ENCODE data around the gene RHBDF1. TPM values are rescaled to one million over a fixed set of nuclear protein-coding genes. Genes with fewer than 3 reads are reported as not detected.
"Not testable (repeated sequence)": the region's sequence is repeated elsewhere in the genome, so short reads cannot be mapped to it uniquely, and the experiment has no call there.

RHBDF1 gene
- polyA plus RNA-seq, 3 donors = 0.20 TPM; not detected in 2

DNA sequence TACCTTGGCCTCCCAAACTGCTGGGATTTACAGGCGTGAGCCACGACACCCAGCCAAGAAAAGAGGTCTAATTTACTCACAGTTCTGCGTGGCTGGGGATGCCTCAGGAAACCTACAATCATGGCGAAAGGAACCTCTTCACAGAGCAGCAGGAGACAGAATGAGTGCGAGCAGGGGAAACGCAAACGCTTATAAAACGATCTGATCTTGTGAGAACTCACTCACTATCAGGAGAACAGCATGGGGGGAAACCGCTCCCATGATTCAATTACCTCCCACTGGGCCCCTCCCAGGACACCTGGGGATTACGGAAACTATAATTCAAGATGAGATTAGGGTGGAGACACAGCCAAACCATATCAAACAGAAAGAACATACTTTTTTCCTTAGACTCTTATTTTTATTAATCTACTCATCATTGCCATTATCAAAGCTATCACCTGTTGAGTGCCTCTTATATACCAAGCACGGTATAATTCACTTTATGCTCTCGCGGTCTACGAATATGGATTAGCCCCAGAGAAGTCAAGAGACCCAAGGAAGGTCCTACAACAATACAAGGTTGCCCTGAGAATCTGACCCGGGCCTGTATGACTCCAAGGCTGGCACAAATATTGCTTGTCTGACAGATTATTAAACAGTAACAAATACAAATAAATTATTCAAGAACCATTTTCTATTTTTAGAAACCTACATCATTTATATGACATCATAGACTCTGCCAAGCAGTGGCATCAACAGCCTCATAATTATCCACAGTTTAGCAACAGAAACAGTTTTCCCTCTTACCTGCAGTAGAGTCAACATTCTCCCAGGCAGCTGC, 21.5 kb downstream of the RHBDF1 start:
- H3K9ac ChIP-seq (ENCODE audit: insufficient read depth, low read length, poor library complexity, severe bottlenecking) = no peak overlapping the region
- H3K9me3 ChIP-seq (replicated peaks in 1 of 2; ENCODE audit: control insufficient read depth in 1 of 2, insufficient read depth in 1 of 2, low read length in 2 of 2) = no peaks in the 10 kb centered on the region
- peaks cover 58% of the 10 kb centered on the region for H3K79me2 ChIP-seq (ENCODE audit: insufficient read depth, low read length)
- H3K27me3 ChIP-seq (ENCODE audit: control insufficient read depth in 2 of 2, insufficient read depth in 2 of 2, low read length in 2 of 2) = no peaks in the 10 kb centered on the region
- H3K27ac ChIP-seq (ENCODE audit: low read depth in 1 of 2, low read length in 2 of 2) = no peak overlapping the region
- Mint-ChIP-seq H3K27ac (peak overlapping the region in 2 of 7 donors; percentile 44 to 63), H3K4me1 (peaks cover 23% of the 10 kb centered on the region), H3K27me3 (ENCODE audit: low read depth in 3 of 3) (peaks cover 0 to 5% (median 0%) of the 10 kb centered on the region in 3 donors), H3K4me3 (no peak overlapping the region), H3K36me3 (peaks cover 36 to 47% of the 10 kb centered on the region in 2 donors), H3K9me3 (peaks cover 0 to 2% (median 0%) of the 10 kb centered on the region in 7 donors)
- 93% methylated on average over 8 of the region's 15 CpGs for WGBS (ENCODE audit: insufficient coverage)
- H3K4me2 ChIP-seq (replicated peaks; ENCODE audit: extremely low read depth, low read length, poor library complexity, severe bottlenecking) = no peak overlapping the region
- H3K36me3 ChIP-seq (replicated peaks in 1 of 2; ENCODE audit: control insufficient read depth in 1 of 2, insufficient read depth in 2 of 2, low read length in 2 of 2) = peaks cover 27 to 44% of the 10 kb centered on the region in 2 donors
- peaks cover 11 to 20% of the 10 kb centered on the region in 2 donors for H3K4me1 ChIP-seq (ENCODE audit: control insufficient read depth in 1 of 2, insufficient read depth in 2 of 2, low read length in 2 of 2)
- intact Hi-C loops (cut with micrococcal nuclease) = no loop called here
- H4K20me1 ChIP-seq (ENCODE audit: insufficient read depth, low read length) = peaks cover 11% of the 10 kb centered on the region
- no peak overlapping the region for H3K4me3 ChIP-seq (replicated peaks in 1 of 3; ENCODE audit: low read depth in 2 of 3, low read length in 3 of 3)
- no peak for TF ChIP-seq CTCF (IDR thresholded peaks at IDR 0.05)
- no peak for DNase-seq
- H2AFZ ChIP-seq (ENCODE audit: insufficient read depth, low read depth, low read length, poor library complexity, severe bottlenecking) = no peak overlapping the region

GRCh38 chr16:47234-47633, 25.2 kb downstream of the RHBDF1 start:
- Histone ChIP-seq H3K9me3 (replicated peaks in 1 of 2; ENCODE audit: control insufficient read depth in 1 of 2, insufficient read depth in 1 of 2, low read length in 2 of 2) (no peaks in the 10 kb centered on the region), H3K36me3 (replicated peaks in 1 of 2; ENCODE audit: control insufficient read depth in 1 of 2, insufficient read depth in 2 of 2, low read length in 2 of 2) (peaks cover 50 to 72% of the 10 kb centered on the region in 2 donors), H3K27ac (ENCODE audit: low read depth in 1 of 2, low read length in 2 of 2) (no peak overlapping the region), H3K4me1 (ENCODE audit: control insufficient read depth in 1 of 2, insufficient read depth in 2 of 2, low read length in 2 of 2) (peaks cover 0 to 3% of the 10 kb centered on the region in 2 donors), H3K27me3 (ENCODE audit: control insufficient read depth in 2 of 2, insufficient read depth in 2 of 2, low read length in 2 of 2) (no peaks in the 10 kb centered on the region), H4K20me1 (ENCODE audit: insufficient read depth, low read length) (peaks cover 11% of the 10 kb centered on the region), H2AFZ (ENCODE audit: insufficient read depth, low read depth, low read length, poor library complexity, severe bottlenecking) (no peak overlapping the region), H3K4me3 (replicated peaks in 1 of 3; ENCODE audit: low read depth in 2 of 3, low read length in 3 of 3) (no peak overlapping the region), H3K79me2 (ENCODE audit: insufficient read depth, low read length) (peaks cover 33% of the 10 kb centered on the region), H3K4me2 (replicated peaks; ENCODE audit: extremely low read depth, low read length, poor library complexity, severe bottlenecking) (no peak overlapping the region), H3K9ac (ENCODE audit: insufficient read depth, low read length, poor library complexity, severe bottlenecking) (no peak overlapping the region)
- peaks cover 63 to 79% of the 10 kb centered on the region in 2 donors for H3K36me3 Mint-ChIP-seq
- DNase-seq = no peak
- H3K4me3 Mint-ChIP-seq = no peak overlapping the region
- H3K4me1 Mint-ChIP-seq = peaks cover 18% of the 10 kb centered on the region
- TF ChIP-seq CTCF (IDR thresholded peaks at IDR 0.05) = no peak
- WGBS (ENCODE audit: insufficient coverage) = 96% methylated on average over 5 of the region's 7 CpGs
- intact Hi-C loops (cut with micrococcal nuclease) = no loop called here
- peaks cover 0 to 5% (median 0%) of the 10 kb centered on the region in 3 donors for H3K27me3 Mint-ChIP-seq (ENCODE audit: low read depth in 3 of 3)
- peak overlapping the region in 2 of 7 donors; percentile 48 to 74 for H3K27ac Mint-ChIP-seq
- H3K9me3 Mint-ChIP-seq = no peaks in the 10 kb centered on the region

- Mint-ChIP-seq H3K4me1 (peaks cover 13% of the 10 kb centered on the region), H3K36me3 (peaks cover 67 to 83% of the 10 kb centered on the region in 2 donors)
- H3K9ac ChIP-seq (ENCODE audit: insufficient read depth, low read length, poor library complexity, severe bottlenecking); H3K27me3 Mint-ChIP-seq (ENCODE audit: low read depth in 3 of 3); H3K9me3 Mint-ChIP-seq; H3K27ac ChIP-seq (ENCODE audit: low read depth in 1 of 2, low read length in 2 of 2); H3K4me1 ChIP-seq (ENCODE audit: control insufficient read depth in 1 of 2, insufficient read depth in 2 of 2, low read length in 2 of 2); DNase-seq; H3K4me2 ChIP-seq (replicated peaks; ENCODE audit: extremely low read depth, low read length, poor library complexity, severe bottlenecking); H3K27ac Mint-ChIP-seq; intact Hi-C loops (cut with micrococcal nuclease); H3K4me3 ChIP-seq (replicated peaks in 1 of 3; ENCODE audit: low read depth in 2 of 3, low read length in 3 of 3); H2AFZ ChIP-seq (ENCODE audit: insufficient read depth, low read depth, low read length, poor library complexity, severe bottlenecking); H3K9me3 ChIP-seq (replicated peaks in 1 of 2; ENCODE audit: control insufficient read depth in 1 of 2, insufficient read depth in 1 of 2, low read length in 2 of 2); H3K4me3 Mint-ChIP-seq; H3K27me3 ChIP-seq (ENCODE audit: control insufficient read depth in 2 of 2, insufficient read depth in 2 of 2, low read length in 2 of 2): not testable (repeated sequence)
- peaks cover 54 to 80% of the 10 kb centered on the region in 2 donors for H3K36me3 ChIP-seq (replicated peaks in 1 of 2; ENCODE audit: control insufficient read depth in 1 of 2, insufficient read depth in 2 of 2, low read length in 2 of 2)
- H4K20me1 ChIP-seq (ENCODE audit: insufficient read depth, low read length) = peaks cover 10% of the 10 kb centered on the region
- H3K79me2 ChIP-seq (ENCODE audit: insufficient read depth, low read length) = peaks cover 26% of the 10 kb centered on the region
- no CpG with 5 or more reads among the region's 7 CpGs for WGBS (ENCODE audit: insufficient coverage)
Observed at GRCh38 chr16:46510-46909, 25.9 kb downstream of the RHBDF1 start.
